Measurements from ENCODE around the gene RTN4. TPM values are rescaled to one million over a fixed set of nuclear protein-coding genes. Genes with fewer than 3 reads are reported as not detected.
"Not testable (repeated sequence)": the region's sequence is repeated elsewhere in the genome, so short reads cannot be mapped to it uniquely, and the experiment has no call there.

RTN4 gene
- total RNA-seq, 2 experiments from 2014 or later: 86.5 to 90.7 TPM

DNA sequence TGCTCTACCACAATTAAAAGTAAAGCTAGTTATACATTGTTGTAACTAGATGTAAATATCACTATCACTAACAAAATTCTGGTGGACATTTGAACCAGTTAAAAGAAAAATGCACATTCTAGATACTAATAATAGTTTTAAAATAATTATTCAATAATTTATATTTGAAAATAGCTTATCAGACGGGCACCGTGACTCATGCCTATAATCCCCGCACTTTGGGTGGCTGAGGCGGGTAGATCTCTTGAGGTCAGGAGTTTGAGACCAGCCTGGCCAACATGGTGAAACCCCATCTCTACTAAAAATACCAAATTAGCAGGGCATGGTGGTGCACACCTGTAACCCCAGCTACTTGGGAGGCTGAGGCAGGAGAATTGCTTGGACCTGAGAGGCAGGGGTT, 3.0 kb upstream of the RTN4 start:
- not testable (repeated sequence) for H3K36me3 Mint-ChIP-seq, H3K27me3 Mint-ChIP-seq, DNase-seq, H3K27ac Mint-ChIP-seq, H3K9me3 Mint-ChIP-seq, H3K4me3 Mint-ChIP-seq
- H3K4me1 Mint-ChIP-seq: peaks cover 39% of the 10 kb centered on the region

DNA sequence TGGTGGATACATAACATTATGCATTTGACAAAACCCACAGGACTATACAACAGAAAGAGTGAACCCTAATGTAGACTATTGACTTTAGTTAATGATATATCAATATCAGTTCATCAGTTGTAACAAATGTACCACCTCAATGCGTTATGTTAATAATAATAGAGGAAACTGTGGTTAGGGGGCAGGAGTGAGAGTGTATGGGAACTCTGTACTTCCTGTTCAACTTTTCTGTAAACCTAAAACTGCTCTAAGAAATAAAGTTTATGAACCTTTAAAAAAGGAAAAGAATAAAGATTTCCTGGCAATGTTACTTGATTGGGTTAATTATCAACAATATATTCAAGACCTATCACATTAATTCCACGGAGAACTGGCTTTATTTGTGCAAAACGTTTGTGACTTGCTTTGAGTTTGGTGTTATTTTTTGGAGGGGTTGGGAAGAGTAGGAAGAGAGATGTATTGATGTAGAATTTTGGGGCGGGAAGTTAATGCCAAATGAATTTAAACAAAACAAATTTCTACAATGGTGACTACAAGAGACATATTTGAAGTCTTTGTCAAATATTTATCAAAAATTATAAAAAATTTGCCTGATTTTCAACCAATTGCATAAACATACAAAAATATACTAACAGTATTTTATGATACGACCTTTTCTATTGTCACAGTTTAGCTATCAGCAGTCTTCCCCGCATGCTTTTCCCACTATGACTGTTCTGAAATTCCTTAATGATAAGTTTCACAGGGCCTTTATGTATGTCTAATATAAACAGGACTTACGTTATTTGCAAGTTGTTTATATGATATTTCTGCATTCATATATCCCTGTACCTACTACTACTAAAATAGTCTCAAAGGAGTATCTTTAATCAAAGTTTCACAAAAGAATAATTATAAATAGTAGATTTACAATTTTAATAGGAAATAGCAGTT, 2.1 kb upstream of the RTN4 start:
- Mint-ChIP-seq H3K27me3 (no peaks in the 10 kb centered on the region), H3K27ac (peak overlapping the region; percentile 44), H3K36me3 (peaks cover 10% of the 10 kb centered on the region), H3K4me1 (peaks cover 43% of the 10 kb centered on the region), H3K9me3 (no peaks in the 10 kb centered on the region), H3K4me3 (peak overlapping the region; percentile 60)
- no peak for DNase-seq

DNA sequence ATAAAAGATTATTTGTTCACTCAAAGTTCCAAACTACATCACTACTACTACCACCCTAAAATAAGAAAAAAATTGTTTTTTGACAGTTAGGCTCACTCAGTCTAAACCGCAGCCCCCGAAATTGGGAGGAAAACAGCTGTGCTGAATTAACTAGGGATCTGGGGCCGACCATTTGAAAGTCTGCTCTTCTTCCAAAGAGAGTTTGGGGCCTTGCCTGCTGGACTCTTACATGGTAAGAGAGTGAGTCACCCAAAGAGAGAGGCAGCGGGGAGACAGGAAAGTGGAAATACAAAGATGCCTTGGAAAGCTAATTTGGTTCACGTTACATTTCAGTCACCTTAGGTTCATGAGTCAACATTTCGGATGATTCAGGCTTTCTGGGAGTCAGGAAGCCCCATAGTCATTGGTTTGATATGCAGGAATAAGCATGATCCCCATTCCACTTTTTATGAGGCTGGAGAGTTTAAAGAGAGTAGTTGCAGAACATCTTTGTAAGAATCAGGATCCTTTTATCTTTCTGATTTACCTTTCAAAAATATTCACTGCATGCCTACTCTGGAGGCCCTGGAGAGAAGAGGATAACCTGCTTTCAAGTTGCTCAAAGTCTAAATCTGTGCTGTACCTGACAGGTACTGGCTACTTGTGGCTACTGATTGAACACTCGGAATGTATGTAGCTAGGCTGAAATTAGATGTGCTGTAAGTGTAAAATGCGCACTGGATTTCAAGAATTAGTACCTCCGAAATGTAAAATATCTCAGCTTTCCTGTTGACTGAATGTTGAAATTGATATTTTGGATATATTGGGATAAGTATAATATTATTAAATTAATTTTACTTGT, 995 bp upstream of the RTN4 start:
- H3K9me3 Mint-ChIP-seq: no peaks in the 10 kb centered on the region
- peaks cover 54% of the 10 kb centered on the region for H3K4me1 Mint-ChIP-seq
- H3K27ac Mint-ChIP-seq: peak overlapping the region; percentile 99

DNA sequence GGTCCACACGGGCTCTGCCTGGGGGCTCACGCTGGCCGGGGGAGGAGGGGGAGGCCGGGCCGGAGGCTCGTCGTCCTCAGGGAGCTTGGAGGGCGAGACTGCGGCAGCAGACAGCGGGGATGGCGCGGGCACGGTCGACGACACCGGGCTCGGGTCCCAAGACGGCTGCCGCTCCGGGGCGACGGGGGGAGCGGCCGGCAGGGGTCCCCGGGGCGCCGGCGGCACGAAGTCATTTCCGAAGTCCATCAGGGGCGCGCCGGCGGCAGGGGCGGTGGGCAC, 491 bp downstream of the RTN4 start:
- peaks cover 19% of the 10 kb centered on the region for H3K36me3 Mint-ChIP-seq
- H3K4me3 Mint-ChIP-seq: peak overlapping the region; percentile 98
- H3K27ac Mint-ChIP-seq: peak overlapping the region; percentile 99
- peaks cover 57% of the 10 kb centered on the region for H3K4me1 Mint-ChIP-seq
- no peak for DNase-seq
- H3K9me3 Mint-ChIP-seq: no peaks in the 10 kb centered on the region
- no peaks in the 10 kb centered on the region for H3K27me3 Mint-ChIP-seq

More for the DNA sequence above, 995 bp upstream of the RTN4 start:
- H3K27me3 Mint-ChIP-seq: no peaks in the 10 kb centered on the region
- H3K36me3 Mint-ChIP-seq: peaks cover 18% of the 10 kb centered on the region
- DNase-seq: peak; percentile 23
- peak overlapping the region; percentile 98 for H3K4me3 Mint-ChIP-seq

DNA sequence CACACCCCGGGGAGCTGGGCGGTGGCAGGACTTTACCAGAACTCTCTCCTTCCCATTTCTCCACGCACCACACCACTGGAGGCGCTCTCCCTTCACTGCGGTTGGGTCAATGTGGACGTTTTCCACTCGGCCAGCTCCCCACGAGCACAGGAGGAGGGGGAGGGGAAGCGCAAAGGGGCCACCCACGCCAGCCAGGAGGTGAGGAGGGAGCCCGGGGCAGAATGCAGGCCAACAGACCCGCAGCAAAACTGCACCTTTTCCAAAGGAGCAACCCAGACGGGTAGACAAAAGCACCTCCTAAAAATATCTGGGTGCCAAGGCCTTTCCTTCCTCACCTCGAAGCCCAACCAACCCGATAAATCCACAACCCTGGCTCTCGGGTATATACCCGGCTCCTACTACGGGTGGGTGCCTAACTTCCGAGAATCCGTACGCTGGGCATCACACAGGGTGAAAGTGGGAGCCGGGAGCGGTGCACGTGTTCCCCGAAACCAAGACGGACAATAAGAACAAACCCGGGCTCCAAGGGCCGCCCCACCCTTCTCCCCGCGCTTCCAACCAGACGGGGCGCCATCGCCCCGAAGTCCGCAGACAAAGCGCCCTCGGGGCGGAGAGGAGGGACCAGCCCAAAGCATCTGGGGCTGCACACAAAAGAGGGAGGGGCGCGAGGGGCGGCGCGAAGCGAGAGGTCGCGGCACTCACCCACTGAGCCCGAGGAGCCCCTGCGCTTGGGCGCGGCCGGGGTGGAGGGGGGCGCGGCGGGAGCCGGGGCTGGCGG, 1.0 kb downstream of the RTN4 start:
- H3K36me3 Mint-ChIP-seq: peaks cover 19% of the 10 kb centered on the region
- no peaks in the 10 kb centered on the region for H3K9me3 Mint-ChIP-seq
- peak; percentile 76 for DNase-seq
- peak overlapping the region; percentile 98 for H3K4me3 Mint-ChIP-seq
- peak overlapping the region; percentile 90 for H3K27ac Mint-ChIP-seq
- no peaks in the 10 kb centered on the region for H3K27me3 Mint-ChIP-seq
- H3K4me1 Mint-ChIP-seq: peaks cover 52% of the 10 kb centered on the region

DNA sequence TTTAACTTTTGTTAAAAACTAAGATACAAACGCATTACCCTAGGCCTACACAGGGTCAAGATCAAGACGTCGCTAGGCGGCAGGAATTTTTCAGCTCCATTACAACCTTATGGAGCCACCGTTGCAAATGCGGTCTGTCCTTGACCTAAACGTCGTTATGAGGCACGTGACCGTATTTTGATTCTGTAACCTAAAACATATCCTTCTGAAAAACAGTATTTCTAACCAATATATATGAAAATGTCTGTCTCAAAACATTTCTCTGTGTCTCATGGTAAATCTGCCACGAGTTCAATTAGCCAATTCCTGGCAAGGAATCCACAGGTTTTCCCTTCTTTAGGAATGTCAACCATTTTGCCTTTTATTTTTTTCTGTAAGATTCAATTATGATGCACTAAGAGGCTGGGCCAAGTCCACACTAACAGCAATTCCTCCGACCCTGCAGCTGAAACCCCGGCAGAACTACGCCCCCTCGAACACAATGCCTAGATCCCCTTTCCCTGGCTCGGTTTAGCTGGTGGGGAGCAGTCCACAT, 1.7 kb downstream of the RTN4 start:
- Mint-ChIP-seq H3K9me3 (no peaks in the 10 kb centered on the region), H3K4me1 (peaks cover 48% of the 10 kb centered on the region), H3K36me3 (peaks cover 19% of the 10 kb centered on the region), H3K27ac (peak overlapping the region; percentile 90), H3K4me3 (peak overlapping the region; percentile 98), H3K27me3 (no peaks in the 10 kb centered on the region)
- no peak for DNase-seq

DNA sequence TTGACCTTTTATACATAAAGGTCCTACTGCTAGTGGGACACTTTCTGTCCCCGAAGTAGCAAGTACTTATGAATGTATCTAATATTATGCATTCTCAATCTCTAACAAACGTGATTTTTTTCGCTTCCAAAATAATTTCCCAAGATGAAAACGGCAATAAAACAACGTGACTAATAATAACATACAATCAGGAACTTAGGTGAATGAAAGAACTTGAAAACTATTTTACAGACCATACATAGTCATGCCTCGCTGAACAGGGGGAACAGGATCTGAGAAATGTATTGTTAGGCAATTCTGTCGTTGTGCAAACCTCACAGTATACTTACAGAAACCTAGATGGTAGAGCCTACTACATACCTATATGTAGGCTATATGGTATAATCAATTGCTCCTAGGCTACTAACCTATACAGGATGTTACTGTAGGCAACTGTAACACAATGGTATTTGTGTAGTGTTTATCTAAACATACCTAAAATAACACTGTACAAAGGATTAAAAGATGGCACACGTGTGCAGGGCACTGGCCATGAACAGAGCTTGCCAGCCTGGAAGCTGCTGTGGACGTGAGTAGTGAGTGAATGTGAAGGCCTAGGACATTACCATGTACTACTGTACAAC, 2.5 kb downstream of the RTN4 start:
- H3K9me3 Mint-ChIP-seq: no peaks in the 10 kb centered on the region
- H3K4me1 Mint-ChIP-seq: peaks cover 49% of the 10 kb centered on the region
- peak overlapping the region; percentile 38 for H3K27ac Mint-ChIP-seq
- no peaks in the 10 kb centered on the region for H3K27me3 Mint-ChIP-seq
- H3K4me3 Mint-ChIP-seq: peak overlapping the region; percentile 83
- peaks cover 19% of the 10 kb centered on the region for H3K36me3 Mint-ChIP-seq
- no peak for DNase-seq

DNA sequence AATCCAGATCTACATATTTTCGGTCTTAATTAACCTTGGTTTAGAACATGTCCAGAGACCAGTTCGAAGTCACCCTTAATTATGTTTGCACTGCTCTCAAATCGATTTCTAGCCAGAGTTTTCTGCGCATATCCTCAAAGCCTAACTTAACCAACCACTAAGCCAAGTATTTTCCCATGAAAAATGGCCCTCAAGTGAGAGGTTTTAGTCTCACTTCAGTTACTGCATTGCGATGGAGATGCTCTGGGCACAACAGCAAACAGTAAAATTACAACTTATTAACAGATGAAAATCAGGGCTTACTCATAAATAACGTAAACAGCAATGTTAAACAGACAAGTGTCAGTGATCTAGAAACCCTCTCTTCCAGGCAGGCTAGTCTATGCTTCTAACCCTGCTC, 4.5 kb downstream of the RTN4 start:
- Mint-ChIP-seq H3K27ac (no peak overlapping the region), H3K4me3 (no peak overlapping the region), H3K4me1 (peaks cover 42% of the 10 kb centered on the region), H3K27me3 (no peaks in the 10 kb centered on the region), H3K36me3 (peaks cover 18% of the 10 kb centered on the region), H3K9me3 (no peaks in the 10 kb centered on the region)
- no peak for DNase-seq

DNA sequence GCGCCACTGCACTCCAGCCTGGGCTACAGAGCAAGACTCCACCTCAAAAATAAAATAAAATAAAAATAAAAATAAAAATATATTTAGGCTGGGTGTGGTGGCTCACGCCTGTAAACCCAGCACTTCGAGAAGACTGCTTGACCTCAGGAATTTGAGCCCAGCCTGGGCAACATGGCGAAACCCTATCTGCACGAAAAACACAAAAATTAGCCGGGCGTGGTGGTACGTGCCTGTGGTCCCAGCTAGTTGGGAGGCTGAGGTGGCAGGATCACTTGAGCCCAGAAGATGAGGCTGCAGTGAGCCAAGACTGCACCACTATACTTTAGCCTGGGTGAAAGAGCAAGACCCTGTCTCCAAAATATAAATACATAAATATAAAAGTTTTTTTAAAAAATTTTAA, 6.4 kb downstream of the RTN4 start:
- H3K27me3 Mint-ChIP-seq: no peaks in the 10 kb centered on the region
- no peak for DNase-seq
- H3K27ac Mint-ChIP-seq: no peak overlapping the region
- peaks cover 45% of the 10 kb centered on the region for H3K4me1 Mint-ChIP-seq
- H3K9me3 Mint-ChIP-seq: peaks cover 4% of the 10 kb centered on the region
- H3K4me3 Mint-ChIP-seq: no peak overlapping the region
- peaks cover 23% of the 10 kb centered on the region for H3K36me3 Mint-ChIP-seq

DNA sequence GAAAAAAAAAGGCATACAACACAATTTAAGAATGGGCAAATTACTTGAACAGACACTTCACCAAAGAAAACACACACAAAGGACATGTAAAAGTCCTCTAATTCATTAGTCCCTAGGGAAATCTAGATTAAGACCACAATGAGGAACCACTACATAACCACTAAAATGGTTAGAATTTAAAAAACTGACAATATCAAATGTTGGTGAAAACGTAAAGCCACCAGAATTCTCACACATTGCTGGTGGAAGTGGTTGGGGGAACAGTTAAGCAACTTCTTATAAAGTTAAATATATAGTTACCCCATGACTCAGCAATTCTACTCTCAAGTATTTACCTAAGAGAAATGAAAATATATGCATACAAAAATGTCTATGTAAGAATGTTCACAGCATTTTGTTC, 11.8 kb downstream of the RTN4 start:
- H3K27me3 Mint-ChIP-seq: no peaks in the 10 kb centered on the region
- peaks cover 36% of the 10 kb centered on the region for H3K36me3 Mint-ChIP-seq
- no peak overlapping the region for H3K4me3 Mint-ChIP-seq
- H3K27ac Mint-ChIP-seq: no peak overlapping the region
- DNase-seq: no peak
- peaks cover 48% of the 10 kb centered on the region for H3K4me1 Mint-ChIP-seq
- H3K9me3 Mint-ChIP-seq: peaks cover 22% of the 10 kb centered on the region

DNA sequence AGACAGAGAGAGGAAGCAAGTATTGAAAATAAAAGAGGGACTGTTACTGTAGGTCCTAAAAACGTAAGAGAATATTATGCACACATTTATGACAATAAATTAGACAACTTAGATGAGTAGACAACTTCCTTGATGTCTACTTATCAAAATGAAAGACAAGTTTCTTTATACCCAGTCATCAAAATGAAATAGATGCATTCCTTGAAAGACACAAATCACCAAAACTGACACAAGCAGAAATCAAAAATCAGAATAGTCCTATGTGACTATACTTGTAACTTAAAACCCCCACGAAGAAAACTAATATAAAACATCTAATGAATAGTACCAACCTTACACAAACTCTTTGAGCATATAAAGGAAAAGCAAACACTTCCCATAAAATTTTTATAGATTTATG, 14.5 kb downstream of the RTN4 start:
- Mint-ChIP-seq H3K36me3 (peaks cover 36% of the 10 kb centered on the region), H3K27ac (no peak overlapping the region)

DNA sequence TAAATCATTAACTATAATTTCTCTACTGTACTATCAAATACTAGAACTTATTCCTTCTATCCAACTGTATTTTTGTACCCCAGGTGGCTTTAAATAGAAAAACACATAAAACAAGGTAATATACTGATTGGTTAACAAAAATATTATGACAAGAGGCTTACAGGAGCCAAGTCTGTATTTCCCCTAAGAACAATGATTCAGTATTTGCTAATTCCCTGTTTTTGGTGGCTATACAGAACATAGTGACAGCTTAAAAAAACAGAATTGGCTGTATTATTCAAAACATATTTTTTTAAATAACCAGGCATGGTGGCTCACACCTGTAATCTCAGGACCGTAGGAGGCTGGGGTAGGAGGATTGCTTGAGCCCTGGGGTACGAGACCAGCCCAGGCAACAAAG, 16.3 kb downstream of the RTN4 start:
- Mint-ChIP-seq H3K36me3 (peaks cover 29% of the 10 kb centered on the region), H3K27ac (no peak overlapping the region), H3K9me3 (peaks cover 18% of the 10 kb centered on the region), H3K4me1 (peaks cover 57% of the 10 kb centered on the region), H3K27me3 (no peaks in the 10 kb centered on the region), H3K4me3 (no peak overlapping the region)
- no peak for DNase-seq

More for the DNA sequence above, 14.5 kb downstream of the RTN4 start:
- peaks cover 22% of the 10 kb centered on the region for H3K9me3 Mint-ChIP-seq
- H3K4me1 Mint-ChIP-seq: peaks cover 58% of the 10 kb centered on the region
- no peaks in the 10 kb centered on the region for H3K27me3 Mint-ChIP-seq
- no peak for DNase-seq
- no peak overlapping the region for H3K4me3 Mint-ChIP-seq

DNA sequence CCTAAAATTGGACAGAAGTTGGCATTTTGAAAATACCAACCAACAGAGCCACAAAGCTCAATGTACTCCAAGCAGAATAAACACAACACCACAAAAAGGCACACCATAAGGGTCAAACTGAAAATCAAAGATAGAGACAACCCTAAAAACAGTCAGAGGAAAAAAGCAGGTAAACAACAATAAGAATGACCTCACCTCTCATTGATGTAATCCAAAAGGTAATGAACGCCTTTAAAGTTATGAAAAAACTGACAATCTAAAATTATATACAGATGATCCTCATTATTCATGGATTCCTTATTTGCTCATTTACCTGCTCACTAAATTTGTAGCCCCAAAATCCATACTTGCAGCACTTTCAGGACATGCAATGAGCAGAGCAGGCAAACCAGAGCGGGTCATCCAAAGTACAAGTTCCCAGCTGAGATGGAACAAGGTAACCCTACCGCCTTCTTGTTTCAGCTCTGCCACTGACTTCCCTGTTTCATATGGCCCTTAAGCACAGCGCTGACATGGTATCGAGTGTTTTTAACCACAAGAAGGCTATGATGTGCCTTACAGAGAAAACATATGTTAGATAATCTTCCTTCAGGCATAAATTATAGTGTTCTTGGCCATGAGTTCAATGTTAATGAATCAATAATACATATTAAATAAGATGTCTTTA, 17.0 kb downstream of the RTN4 start:
- Mint-ChIP-seq H3K9me3 (peaks cover 15% of the 10 kb centered on the region), H3K4me3 (no peak overlapping the region), H3K36me3 (peaks cover 23% of the 10 kb centered on the region), H3K27ac (no peak overlapping the region), H3K27me3 (no peaks in the 10 kb centered on the region), H3K4me1 (peaks cover 61% of the 10 kb centered on the region)
- DNase-seq: no peak

DNA sequence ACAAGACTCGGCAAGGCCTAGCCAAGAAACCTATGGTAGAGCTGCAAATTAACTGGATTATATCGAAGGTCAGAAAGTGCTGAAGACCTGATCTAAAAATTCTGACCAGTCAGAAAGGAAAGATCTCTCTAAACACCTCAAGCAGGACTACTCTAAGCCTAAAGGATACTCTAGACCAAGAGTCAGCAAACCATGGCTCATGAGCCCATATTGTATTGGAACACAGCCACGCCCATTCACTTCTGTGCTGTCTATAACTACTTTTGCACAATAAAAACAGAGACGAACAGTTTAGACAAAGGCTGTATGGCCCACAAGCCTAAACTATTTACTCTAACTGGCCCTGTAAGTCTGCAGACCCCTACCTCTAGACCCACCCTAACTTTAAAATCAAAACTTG, 18.7 kb downstream of the RTN4 start:
- Mint-ChIP-seq H3K9me3 (peaks cover 9% of the 10 kb centered on the region), H3K27ac (no peak overlapping the region), H3K4me3 (no peak overlapping the region), H3K4me1 (peaks cover 50% of the 10 kb centered on the region), H3K27me3 (no peaks in the 10 kb centered on the region), H3K36me3 (peaks cover 9% of the 10 kb centered on the region)
- DNase-seq: no peak

Data from activated naive CD8-positive, alpha-beta T cell treated with anti-CD3 and anti-CD28 coated beads for 36 hours (primary cell).